Sigmoid colon (tissue), 7 donors: ENCODE results near the gene BST1. TPM values are rescaled to one million over a fixed set of nuclear protein-coding genes. Genes with fewer than 3 reads are reported as not detected.

ENCODE experiments used
- DNase-seq: peaks from one replicate; pipeline ENCODE4 v3.0.0-alpha.2; 2019
- H3K27ac ChIP-seq, 4 donors: fragments of 200-600 bp; sonication (generic); one replicate each; pipeline ENCODE4 v1.5.1; 2016 to 2019; ENCODE audit warnings: mild to moderate bottlenecking in 1 of 4
- H3K27me3 ChIP-seq, 3 donors: fragments of 200-600 bp; sonication (generic); one replicate each; pipeline ENCODE4 v1.5.1; 2019; ENCODE audit warnings: mild to moderate bottlenecking in 1 of 3
- H3K36me3 ChIP-seq, 4 donors: fragments of 200-600 bp; sonication (generic); one replicate each; pipeline ENCODE4 v1.5.1; 2016 to 2019
- H3K4me1 ChIP-seq, 4 donors: fragments of 200-600 bp; sonication (generic); one replicate each; pipeline ENCODE4 v1.5.1; 2017 to 2019
- H3K4me3 ChIP-seq, 4 donors: fragments of 200-600 bp; sonication (generic); one replicate each; pipeline ENCODE4 v1.5.1; 2017 to 2019; ENCODE audit warnings: mild to moderate bottlenecking in 2 of 4, moderate library complexity in 1 of 4
- H3K9me3 ChIP-seq, 4 donors: fragments of 200-600 bp in 3 of 4; sonication (generic) in 3 of 4; one replicate each; pipeline versions ENCODE4 v1.5.1 to v1.6.1; 2013 to 2019
- EP300 ChIP-seq, 4 donors: sonication (generic); formaldehyde crosslinking; IDR thresholded peaks; one replicate each; pipeline ENCODE4 v1.6.1; 2017; ENCODE audit warnings: antibody characterized with exemption in 4 of 4
- POLR2A ChIP-seq, 2 donors: fragments of 450-650 bp; IDR thresholded peaks; one replicate each; pipeline ENCODE4 v1.6.1; 2016; ENCODE audit warnings: antibody characterized with exemption in 2 of 2, mild to moderate bottlenecking in 2 of 2, moderate library complexity in 2 of 2
- POLR2AphosphoS5 ChIP-seq, 4 donors: sonication (generic); formaldehyde crosslinking; IDR thresholded peaks; one replicate each; pipeline ENCODE4 v1.6.1; 2017; ENCODE audit warnings: antibody characterized with exemption in 4 of 4
- WGBS, 2 donors: extraction: QIAGEN DNeasy Blood & Tissue Kit; methylation state at CpG; one replicate each; pipeline ENCODE4 v1.1.7; 2013; 5-methylcytosine and 5-hydroxymethylcytosine counted together
- intact Hi-C: fragments of 100-400 bp; cut with DNase I; formaldehyde crosslinking; loops from one replicate; pipeline ENCODE4 v1.15.1; 2023
- polyA plus RNA-seq, 3 donors: library from polyadenylated mRNA; stranded (reverse); fragments of 200-250 nt; gene quantifications; one replicate each; pipeline ENCODE4 v1.2.3, GENCODE V29; 2013
- total RNA-seq, 4 donors: library from RNA; depleted of rRNA; stranded (reverse); fragments of >200 nt; gene quantifications; one replicate each; pipeline ENCODE4 v1.1.0, GENCODE V29; 2016
- TF ChIP-seq, protein P1 (sequence below), 4 experiments: fragments of 450-650 bp in 3 of 4; fragments of 200-600 bp in 1 of 4; IDR thresholded peaks; one replicate each; pipeline ENCODE4 v1.5.1; 2016 to 2019; ENCODE audit warnings: antibody characterized with exemption in 4 of 4, mild to moderate bottlenecking in 3 of 4, moderate library complexity in 2 of 4
- donor health status: healthy with polysubstance abuse.
- donor health status: Bipolar disorder and iron deficiency.
- donor health status: healthy.

Gene BST1
- total and polyA plus RNA-seq, 7 donors: 4.8 to 11.8 (median 5.4) TPM

- H3K27ac ChIP-seq: no peak overlapping the region
- TF ChIP-seq, protein P1, sequence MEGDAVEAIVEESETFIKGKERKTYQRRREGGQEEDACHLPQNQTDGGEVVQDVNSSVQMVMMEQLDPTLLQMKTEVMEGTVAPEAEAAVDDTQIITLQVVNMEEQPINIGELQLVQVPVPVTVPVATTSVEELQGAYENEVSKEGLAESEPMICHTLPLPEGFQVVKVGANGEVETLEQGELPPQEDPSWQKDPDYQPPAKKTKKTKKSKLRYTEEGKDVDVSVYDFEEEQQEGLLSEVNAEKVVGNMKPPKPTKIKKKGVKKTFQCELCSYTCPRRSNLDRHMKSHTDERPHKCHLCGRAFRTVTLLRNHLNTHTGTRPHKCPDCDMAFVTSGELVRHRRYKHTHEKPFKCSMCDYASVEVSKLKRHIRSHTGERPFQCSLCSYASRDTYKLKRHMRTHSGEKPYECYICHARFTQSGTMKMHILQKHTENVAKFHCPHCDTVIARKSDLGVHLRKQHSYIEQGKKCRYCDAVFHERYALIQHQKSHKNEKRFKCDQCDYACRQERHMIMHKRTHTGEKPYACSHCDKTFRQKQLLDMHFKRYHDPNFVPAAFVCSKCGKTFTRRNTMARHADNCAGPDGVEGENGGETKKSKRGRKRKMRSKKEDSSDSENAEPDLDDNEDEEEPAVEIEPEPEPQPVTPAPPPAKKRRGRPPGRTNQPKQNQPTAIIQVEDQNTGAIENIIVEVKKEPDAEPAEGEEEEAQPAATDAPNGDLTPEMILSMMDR (IDR thresholded peaks at IDR 0.05): no peak
- no peak for TF ChIP-seq POLR2AphosphoS5 (IDR thresholded peaks at IDR 0.05)
- TF ChIP-seq EP300 (IDR thresholded peaks at IDR 0.05): no peak
- TF ChIP-seq POLR2A (IDR thresholded peaks at IDR 0.05): no peak
- H3K27me3 ChIP-seq: no peaks in the 10 kb centered on the region
- H3K4me1 ChIP-seq: no peaks in the 10 kb centered on the region
- intact Hi-C loops: no loop called here
- no peak for DNase-seq
- no peak overlapping the region for H3K4me3 ChIP-seq
- no peaks in the 10 kb centered on the region for H3K9me3 ChIP-seq
- no peaks in the 10 kb centered on the region for H3K36me3 ChIP-seq
- 22 to 23% methylated on average over 6 of the region's 6 CpGs for WGBS, 2 donors
Measured at GRCh38 chr4:15765910-15766697, 63.2 kb downstream of the BST1 start.

GRCh38 chr4:15766821-15767220, 64.0 kb downstream of the BST1 start:
- Histone ChIP-seq H3K9me3 (no peaks in the 10 kb centered on the region), H3K36me3 (no peaks in the 10 kb centered on the region), H3K27ac (no peak overlapping the region), H3K27me3 (no peaks in the 10 kb centered on the region), H3K4me3 (no peak overlapping the region), H3K4me1 (no peaks in the 10 kb centered on the region)
- 74 to 84% methylated on average over 8 of the region's 8 CpGs for WGBS, 2 donors
- intact Hi-C loops: no loop called here
- no peak for DNase-seq
- TF ChIP-seq POLR2A (IDR thresholded peaks at IDR 0.05) (no peak), POLR2AphosphoS5 (IDR thresholded peaks at IDR 0.05) (no peak), EP300 (IDR thresholded peaks at IDR 0.05) (no peak)
- TF ChIP-seq, protein P1 (IDR thresholded peaks at IDR 0.05): no peak

GRCh38 chr4:15769202-15769601, 66.3 kb downstream of the BST1 start:
- Histone ChIP-seq H3K36me3 (no peaks in the 10 kb centered on the region), H3K4me1 (no peaks in the 10 kb centered on the region), H3K4me3 (no peak overlapping the region), H3K27me3 (no peaks in the 10 kb centered on the region), H3K27ac (no peak overlapping the region), H3K9me3 (no peaks in the 10 kb centered on the region)
- intact Hi-C loops: no loop called here
- no peak for TF ChIP-seq POLR2AphosphoS5 (IDR thresholded peaks at IDR 0.05)
- no peak for TF ChIP-seq EP300 (IDR thresholded peaks at IDR 0.05)
- no peak for TF ChIP-seq POLR2A (IDR thresholded peaks at IDR 0.05)
- TF ChIP-seq, protein P1 (IDR thresholded peaks at IDR 0.05): no peak
- 63 to 71% methylated on average over 2 of the region's 2 CpGs for WGBS, 2 donors
- no peak for DNase-seq

GRCh38 chr4:15771216-15772058, 68.6 kb downstream of the BST1 start:
- Histone ChIP-seq H3K9me3 (no peaks in the 10 kb centered on the region), H3K36me3 (no peaks in the 10 kb centered on the region), H3K27me3 (no peaks in the 10 kb centered on the region), H3K4me3 (no peak overlapping the region), H3K4me1 (no peaks in the 10 kb centered on the region), H3K27ac (no peak overlapping the region)
- DNase-seq: no peak
- 47 to 48% methylated on average over 3 of the region's 3 CpGs for WGBS, 2 donors
- intact Hi-C loops: no loop called here
- TF ChIP-seq POLR2A (IDR thresholded peaks at IDR 0.05): no peak
- TF ChIP-seq POLR2AphosphoS5 (IDR thresholded peaks at IDR 0.05): no peak
- TF ChIP-seq EP300 (IDR thresholded peaks at IDR 0.05): no peak
- TF ChIP-seq, protein P1 (IDR thresholded peaks at IDR 0.05): no peak
